Astrocyte (in vitro differentiated cells and primary cell): ENCODE data around the gene GNB1L.

Experiments
- EZH2 ChIP-seq: IDR thresholded peaks from 2 replicates; pipeline ENCODE4 v1.6.1; 2012; ENCODE audit warnings: mild to moderate bottlenecking, low read length, inconsistent platforms; ENCODE audit not compliant: insufficient read depth
- TF ChIP-seq, protein P1 (sequence below): IDR thresholded peaks from 2 replicates; pipeline ENCODE4 v1.5.1; 2011; ENCODE audit warnings: low read depth, mild to moderate bottlenecking, inconsistent platforms, low read length, moderate library complexity; ENCODE audit not compliant: insufficient read depth

DNA sequence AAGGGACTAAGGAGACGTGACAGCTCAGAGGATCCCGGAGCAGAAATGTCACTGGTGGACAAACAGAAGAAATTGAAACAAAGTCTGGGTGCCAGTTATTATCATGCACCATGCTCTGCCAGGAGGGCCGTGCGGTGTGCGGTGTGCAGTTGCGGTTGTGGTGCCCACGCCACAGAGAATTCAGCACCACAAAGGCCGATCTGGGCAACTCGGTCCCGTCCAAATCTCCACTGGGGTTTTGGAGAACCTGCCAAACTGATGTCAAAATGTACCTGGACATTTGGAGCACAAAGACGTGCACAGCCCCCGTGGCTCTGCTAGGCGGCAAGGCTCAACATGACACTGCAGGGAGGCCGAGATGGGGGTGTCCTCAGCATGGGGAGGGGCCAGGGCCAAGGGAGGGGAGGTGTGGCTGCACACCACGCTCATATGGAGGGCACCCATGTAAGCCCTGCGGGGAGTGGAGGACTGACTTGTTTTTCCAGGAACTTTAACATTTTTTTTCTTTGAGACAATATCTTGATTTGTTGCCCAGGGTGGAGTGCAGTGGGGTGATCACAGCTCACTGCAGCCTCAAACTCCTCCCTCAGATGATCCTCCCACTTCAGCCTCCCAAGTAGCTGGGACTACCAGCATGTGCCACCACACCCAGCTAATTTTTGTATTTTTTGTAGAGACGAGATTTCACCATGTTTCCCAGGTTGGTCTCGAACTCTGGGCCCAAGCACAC, 39.4 kb downstream of the GNB1L start:
- TF ChIP-seq, protein P1, sequence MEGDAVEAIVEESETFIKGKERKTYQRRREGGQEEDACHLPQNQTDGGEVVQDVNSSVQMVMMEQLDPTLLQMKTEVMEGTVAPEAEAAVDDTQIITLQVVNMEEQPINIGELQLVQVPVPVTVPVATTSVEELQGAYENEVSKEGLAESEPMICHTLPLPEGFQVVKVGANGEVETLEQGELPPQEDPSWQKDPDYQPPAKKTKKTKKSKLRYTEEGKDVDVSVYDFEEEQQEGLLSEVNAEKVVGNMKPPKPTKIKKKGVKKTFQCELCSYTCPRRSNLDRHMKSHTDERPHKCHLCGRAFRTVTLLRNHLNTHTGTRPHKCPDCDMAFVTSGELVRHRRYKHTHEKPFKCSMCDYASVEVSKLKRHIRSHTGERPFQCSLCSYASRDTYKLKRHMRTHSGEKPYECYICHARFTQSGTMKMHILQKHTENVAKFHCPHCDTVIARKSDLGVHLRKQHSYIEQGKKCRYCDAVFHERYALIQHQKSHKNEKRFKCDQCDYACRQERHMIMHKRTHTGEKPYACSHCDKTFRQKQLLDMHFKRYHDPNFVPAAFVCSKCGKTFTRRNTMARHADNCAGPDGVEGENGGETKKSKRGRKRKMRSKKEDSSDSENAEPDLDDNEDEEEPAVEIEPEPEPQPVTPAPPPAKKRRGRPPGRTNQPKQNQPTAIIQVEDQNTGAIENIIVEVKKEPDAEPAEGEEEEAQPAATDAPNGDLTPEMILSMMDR, result no peak
- no peak for TF ChIP-seq EZH2
